Measurements from ENCODE around the gene RFX4. TPM values are rescaled to one million over a fixed set of nuclear protein-coding genes. Genes with fewer than 3 reads are reported as not detected.

The RFX4 gene
- total RNA-seq, 1 donor from 2014 or later, result not detected

DNA sequence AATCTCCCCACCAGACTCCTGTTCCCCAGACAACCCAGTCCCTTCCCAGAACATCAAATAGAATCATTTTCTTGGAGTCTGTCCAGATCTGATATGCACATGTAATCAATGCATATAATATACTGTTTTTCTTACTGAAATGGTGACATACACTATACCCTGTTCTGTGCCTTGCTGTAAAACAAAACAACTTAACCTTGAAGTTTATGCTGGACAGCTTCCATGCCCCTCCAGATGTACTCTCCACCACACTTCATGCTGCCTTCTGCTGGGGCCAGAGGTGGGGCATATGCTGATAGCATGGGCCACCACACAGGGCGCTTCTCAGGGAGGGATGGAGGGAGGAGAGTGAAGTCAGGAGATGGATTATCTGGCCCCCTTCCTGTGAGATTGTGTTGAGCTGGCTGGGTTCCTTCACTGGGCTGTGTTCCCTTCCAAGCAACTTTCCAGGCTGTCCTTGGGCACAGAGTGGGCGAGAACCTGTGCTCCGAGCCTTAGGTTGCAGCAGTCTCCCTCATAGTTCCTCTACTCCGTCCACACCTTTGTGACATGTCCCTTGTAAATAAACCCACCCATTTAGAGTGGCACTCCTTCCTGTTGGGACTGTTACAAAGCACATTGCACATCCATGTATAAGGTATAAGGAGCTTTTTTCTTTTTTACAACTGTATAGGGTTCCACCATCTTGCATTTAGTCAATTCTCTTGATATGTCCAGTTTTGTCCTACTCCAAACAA is 114.0 kb downstream of the RFX4 start:
- TF ChIP-seq, protein P1, sequence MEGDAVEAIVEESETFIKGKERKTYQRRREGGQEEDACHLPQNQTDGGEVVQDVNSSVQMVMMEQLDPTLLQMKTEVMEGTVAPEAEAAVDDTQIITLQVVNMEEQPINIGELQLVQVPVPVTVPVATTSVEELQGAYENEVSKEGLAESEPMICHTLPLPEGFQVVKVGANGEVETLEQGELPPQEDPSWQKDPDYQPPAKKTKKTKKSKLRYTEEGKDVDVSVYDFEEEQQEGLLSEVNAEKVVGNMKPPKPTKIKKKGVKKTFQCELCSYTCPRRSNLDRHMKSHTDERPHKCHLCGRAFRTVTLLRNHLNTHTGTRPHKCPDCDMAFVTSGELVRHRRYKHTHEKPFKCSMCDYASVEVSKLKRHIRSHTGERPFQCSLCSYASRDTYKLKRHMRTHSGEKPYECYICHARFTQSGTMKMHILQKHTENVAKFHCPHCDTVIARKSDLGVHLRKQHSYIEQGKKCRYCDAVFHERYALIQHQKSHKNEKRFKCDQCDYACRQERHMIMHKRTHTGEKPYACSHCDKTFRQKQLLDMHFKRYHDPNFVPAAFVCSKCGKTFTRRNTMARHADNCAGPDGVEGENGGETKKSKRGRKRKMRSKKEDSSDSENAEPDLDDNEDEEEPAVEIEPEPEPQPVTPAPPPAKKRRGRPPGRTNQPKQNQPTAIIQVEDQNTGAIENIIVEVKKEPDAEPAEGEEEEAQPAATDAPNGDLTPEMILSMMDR (IDR thresholded peaks at IDR 0.05; ENCODE audit: unreplicated experiment), result no peak
- Mint-ChIP-seq H3K27ac (no peak overlapping the region), H3K4me3 (ENCODE audit: low read depth) (no peak overlapping the region), H3K36me3 (ENCODE audit: insufficient read depth) (peaks cover 4% of the 10 kb centered on the region), H3K27me3 (no peaks in the 10 kb centered on the region), H3K9me3 (ENCODE audit: low read depth) (peaks cover 19% of the 10 kb centered on the region), H3K4me1 (ENCODE audit: low read depth) (no peaks in the 10 kb centered on the region)
- DNase-seq (ENCODE audit: low spot score, unreplicated experiment), result no peak

DNA sequence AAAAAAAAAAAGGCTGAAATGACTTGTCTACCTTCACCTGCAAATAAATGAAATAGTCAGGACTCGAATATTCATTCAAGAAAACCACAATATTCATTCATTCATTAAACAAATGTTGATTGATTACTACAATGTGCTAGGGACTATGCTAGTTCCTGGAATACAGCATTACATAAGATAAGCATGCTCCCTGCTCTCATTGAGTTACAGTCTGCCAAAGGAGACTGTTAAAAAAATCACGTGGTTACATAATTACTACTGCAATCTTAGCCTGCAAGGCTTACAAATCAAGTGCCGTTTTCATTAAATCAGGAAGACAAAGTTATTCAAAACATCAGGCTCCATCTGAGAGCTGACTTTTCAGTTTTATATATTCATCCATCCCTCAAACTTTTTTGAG is 121.3 kb downstream of the RFX4 start:
- H3K4me1 Mint-ChIP-seq (ENCODE audit: low read depth), result no peaks in the 10 kb centered on the region
- peaks cover 15% of the 10 kb centered on the region for H3K9me3 Mint-ChIP-seq (ENCODE audit: low read depth)
- no peaks in the 10 kb centered on the region for H3K27me3 Mint-ChIP-seq
- no peak overlapping the region for H3K27ac Mint-ChIP-seq
- peaks cover 4% of the 10 kb centered on the region for H3K36me3 Mint-ChIP-seq (ENCODE audit: insufficient read depth)
- no peak overlapping the region for H3K4me3 Mint-ChIP-seq (ENCODE audit: low read depth)
- no peak for DNase-seq (ENCODE audit: low spot score, unreplicated experiment)
- TF ChIP-seq, protein P1 (IDR thresholded peaks at IDR 0.05; ENCODE audit: unreplicated experiment), result no peak

DNA sequence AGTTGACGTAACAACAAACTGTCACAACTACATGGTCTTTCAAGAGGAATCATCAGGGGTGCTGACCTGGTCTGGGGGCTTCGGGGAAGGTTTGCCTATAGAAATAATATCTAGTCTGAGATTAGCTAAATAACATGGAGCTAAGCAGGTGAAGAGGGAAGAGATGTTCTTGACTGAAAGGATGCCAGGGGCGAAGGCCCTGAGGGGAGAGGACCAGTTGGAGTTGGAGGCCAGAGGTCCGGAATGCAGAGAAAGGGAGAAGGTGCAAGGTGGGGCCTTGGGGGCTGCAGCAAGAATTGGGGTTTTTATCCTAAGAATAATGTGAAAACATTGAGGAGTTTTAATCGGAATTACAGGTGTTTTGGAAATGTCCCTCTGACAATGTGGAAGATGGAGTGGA is 123.2 kb downstream of the RFX4 start:
- H3K4me3 Mint-ChIP-seq (ENCODE audit: low read depth), result no peak overlapping the region
- H3K27ac Mint-ChIP-seq, result no peak overlapping the region
- TF ChIP-seq, protein P1 (IDR thresholded peaks at IDR 0.05; ENCODE audit: unreplicated experiment), result no peak
- peaks cover 4% of the 10 kb centered on the region for H3K36me3 Mint-ChIP-seq (ENCODE audit: insufficient read depth)
- H3K27me3 Mint-ChIP-seq, result no peaks in the 10 kb centered on the region
- H3K4me1 Mint-ChIP-seq (ENCODE audit: low read depth), result peaks cover 4% of the 10 kb centered on the region
- DNase-seq (ENCODE audit: low spot score, unreplicated experiment), result no peak
- H3K9me3 Mint-ChIP-seq (ENCODE audit: low read depth), result peaks cover 6% of the 10 kb centered on the region

DNA sequence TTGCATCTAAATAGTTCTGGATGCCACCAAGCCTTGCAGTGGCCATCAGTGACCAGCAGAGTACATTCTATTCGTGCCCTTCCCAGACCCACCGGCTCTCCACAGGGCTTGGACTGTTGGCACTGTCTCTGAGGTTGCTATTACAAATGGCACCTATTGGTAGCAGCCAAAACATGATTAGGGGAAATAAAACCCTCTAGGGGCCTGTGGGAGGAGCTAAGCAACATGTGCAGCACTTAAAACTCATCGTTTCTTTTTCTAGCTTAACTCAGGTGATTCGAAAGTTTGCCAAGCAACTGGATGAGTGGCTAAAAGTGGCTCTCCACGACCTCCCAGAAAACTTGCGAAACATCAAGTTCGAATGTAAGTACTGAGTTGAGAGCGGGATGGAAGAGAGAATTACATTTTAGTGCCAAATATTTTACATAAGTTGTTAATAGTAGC is 126.3 kb downstream of the RFX4 start:
- Mint-ChIP-seq H3K27me3 (no peaks in the 10 kb centered on the region), H3K4me1 (ENCODE audit: low read depth) (peaks cover 5% of the 10 kb centered on the region), H3K9me3 (ENCODE audit: low read depth) (no peaks in the 10 kb centered on the region), H3K27ac (no peak overlapping the region), H3K36me3 (ENCODE audit: insufficient read depth) (no peaks in the 10 kb centered on the region), H3K4me3 (ENCODE audit: low read depth) (no peak overlapping the region)
- TF ChIP-seq, protein P1 (IDR thresholded peaks at IDR 0.05; ENCODE audit: unreplicated experiment), result no peak
- no peak for DNase-seq (ENCODE audit: low spot score, unreplicated experiment)

DNA sequence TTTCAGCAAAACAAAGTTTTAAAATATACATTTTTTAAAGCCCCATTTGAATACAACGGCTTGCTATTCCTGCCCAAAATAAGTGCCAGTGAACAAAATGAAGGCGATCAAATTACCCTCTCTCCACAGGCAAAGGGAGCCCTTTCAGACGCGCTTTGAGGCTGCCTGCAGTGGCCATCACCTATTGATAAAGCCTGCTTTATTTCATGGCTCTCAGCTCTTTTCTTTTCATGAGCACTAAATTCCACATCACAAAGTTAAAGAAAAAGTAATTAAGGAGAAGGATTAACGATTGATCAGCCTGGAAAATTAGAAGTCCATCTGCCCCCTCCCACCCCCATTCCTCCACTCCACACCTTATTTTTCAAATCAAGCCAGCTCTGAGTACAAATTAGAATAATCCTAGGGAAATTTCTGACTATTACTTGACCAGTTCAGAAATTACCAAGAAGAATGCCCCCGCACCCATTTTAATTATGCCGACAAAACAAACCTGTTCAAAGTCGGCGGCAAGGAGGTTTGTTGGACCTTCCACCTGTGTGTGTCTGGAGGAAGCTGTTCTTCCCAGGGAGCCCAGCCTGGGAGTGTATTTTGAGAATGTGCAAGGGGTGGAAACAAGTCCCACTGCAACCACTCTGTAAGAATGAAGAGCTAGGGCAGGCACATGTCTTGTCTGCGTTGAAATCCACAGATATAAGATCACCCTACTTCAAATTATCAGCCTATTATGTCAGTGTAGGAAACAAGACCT is 127.5 kb downstream of the RFX4 start:
- H3K9me3 Mint-ChIP-seq (ENCODE audit: low read depth), result no peaks in the 10 kb centered on the region
- H3K27ac Mint-ChIP-seq, result no peak overlapping the region
- TF ChIP-seq, protein P1 (IDR thresholded peaks at IDR 0.05; ENCODE audit: unreplicated experiment), result no peak
- H3K27me3 Mint-ChIP-seq, result no peaks in the 10 kb centered on the region
- no peak overlapping the region for H3K4me3 Mint-ChIP-seq (ENCODE audit: low read depth)
- H3K36me3 Mint-ChIP-seq (ENCODE audit: insufficient read depth), result no peaks in the 10 kb centered on the region
- DNase-seq (ENCODE audit: low spot score, unreplicated experiment), result no peak
- peaks cover 5% of the 10 kb centered on the region for H3K4me1 Mint-ChIP-seq (ENCODE audit: low read depth)

Data from progenitor cell of endocrine pancreas (in vitro differentiated cells).